HG03565 (cell line): ENCODE measurements around the gene NCAPD3.
"Not testable (repeated sequence)": the region's sequence is repeated elsewhere in the genome, so short reads cannot be mapped to it uniquely, and the experiment has no call there.

Experiments
- ATAC-seq: cut with Tn5 transposase; IDR thresholded peaks from one replicate; pipeline ENCODE4 v1.9.1; 2021; ENCODE audit warnings: mild to moderate bottlenecking, moderate library complexity; ENCODE audit not compliant: unreplicated experiment

The NCAPD3 gene

DNA sequence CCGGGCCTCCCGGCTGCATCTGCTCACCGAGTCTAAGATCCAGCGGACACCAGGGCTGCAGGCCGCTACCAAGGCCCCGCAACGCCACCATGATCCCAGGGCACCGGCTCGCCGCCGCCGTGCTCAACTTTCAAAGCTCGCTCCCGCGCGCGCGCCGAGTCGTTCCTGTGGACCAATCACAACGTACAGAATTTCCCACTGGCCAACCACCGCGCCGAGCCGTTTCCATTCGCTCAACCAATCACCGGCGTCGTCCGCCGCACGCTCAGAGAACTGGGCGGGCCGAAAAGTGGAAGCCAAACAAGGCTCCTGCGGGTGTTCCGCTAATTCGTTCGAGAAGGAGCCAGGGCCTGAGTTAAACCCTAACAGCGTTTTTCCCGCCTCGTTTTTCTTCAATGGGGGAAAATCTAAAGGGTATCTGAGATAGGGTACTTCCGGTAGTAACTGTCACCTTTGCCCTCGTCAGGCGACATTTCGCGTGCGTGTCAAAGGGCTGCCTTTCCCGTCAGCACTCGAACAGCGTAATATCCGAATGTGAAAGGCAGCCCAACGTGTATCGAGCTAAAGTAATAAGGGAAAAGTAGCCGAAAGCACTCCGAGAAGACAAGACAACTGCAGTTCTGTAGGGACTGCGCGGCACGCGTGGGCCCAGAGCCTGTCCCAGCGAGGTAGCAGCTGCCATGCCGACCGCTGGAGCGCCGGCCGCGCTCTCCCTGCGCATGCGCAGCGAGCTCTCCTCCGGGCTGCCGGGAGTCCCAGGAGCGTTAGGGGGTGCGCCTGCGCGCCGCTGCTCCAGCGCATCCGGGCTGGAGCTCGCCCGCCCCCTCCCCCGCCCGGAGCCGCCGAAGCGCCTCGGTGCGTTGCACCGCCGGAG, at the start of gene NCAPD3, which contains the start of gene VPS26B:
Gene NCAPD3, minus strand, starts transcription at position 132 of the 874 bp plus-strand sequence. Its CDS starts 41 bp downstream, at position 91.
Gene VPS26B, plus strand, starts transcription at position 836 of the 874 bp plus-strand sequence. CDS start 452 bp downstream, outside the sequence.
- peak; percentile 60 for ATAC-seq

DNA sequence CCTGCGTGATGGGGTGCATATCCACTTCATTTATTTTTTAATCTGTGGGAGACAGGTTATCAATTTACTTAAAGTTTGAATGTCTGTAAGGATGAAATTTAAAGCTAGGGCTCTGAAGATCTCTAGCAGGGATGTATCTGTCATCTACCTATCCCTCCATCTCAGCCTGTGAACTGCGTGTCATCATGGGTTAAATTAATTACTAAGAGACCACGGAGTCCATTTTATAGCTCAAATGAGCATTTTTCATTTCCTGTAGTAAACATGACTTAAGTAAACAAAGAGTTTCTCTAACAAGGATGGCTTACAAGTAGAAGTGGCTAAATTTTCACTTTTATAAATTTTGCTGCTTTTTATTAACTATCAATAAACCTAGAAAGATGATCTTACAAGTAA, 49.5 kb upstream of the NCAPD3 start:
- no peak for ATAC-seq

GRCh38 chr11:134272381-134273316, 48.9 kb upstream of the NCAPD3 start:
- ATAC-seq, result no peak

- ATAC-seq, result no peak
Measured at GRCh38 chr11:134271978-134272377, 48.2 kb upstream of the NCAPD3 start.

GRCh38 chr11:134270250-134270714, 46.5 kb upstream of the NCAPD3 start:
- no peak for ATAC-seq

GRCh38 chr11:134267966-134268365, 44.2 kb upstream of the NCAPD3 start:
- ATAC-seq, result no peak

DNA sequence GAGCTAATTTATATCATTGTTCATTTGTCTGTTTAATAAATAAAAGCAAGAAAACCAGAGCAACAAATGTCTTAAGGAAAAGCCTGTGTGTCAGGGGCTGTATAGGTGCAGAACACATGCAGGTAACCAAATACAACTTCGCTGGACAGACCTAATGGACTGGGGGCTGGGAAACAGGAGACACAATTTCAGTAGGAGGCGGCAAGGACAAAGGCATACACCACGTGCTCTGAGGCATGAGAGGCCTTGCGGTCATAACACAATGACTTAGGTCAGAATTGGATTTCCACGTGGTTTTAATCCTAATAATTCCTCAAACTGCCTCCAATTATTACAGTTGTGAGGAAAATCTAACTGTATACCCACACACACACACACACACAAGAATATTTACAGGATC, 43.7 kb upstream of the NCAPD3 start:
- no peak for ATAC-seq

GRCh38 chr11:134266841-134267251, 43.1 kb upstream of the NCAPD3 start:
- no peak for ATAC-seq

DNA sequence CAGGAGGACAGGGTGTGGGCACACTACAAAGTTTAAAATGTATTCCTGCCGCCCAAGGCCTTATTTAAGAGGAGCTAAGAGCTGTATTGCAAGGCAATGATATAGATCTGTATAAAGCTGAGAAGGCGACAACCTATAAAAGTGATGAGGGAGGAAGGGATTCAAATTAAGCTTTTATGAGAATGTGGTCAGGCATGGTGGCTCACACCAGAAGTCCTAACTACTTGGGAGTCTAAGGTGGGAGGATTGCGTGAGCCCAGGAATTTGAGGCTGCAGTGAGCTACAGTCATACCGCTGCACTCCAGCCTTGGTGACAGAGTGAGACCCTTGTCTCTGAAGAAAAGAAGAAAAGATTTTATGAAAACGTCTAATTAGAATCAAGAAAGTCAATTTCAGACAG, 42.7 kb upstream of the NCAPD3 start:
- ATAC-seq, result no peak

- ATAC-seq, result no peak
Measured at GRCh38 chr11:134264966-134265764, 41.4 kb upstream of the NCAPD3 start.

DNA sequence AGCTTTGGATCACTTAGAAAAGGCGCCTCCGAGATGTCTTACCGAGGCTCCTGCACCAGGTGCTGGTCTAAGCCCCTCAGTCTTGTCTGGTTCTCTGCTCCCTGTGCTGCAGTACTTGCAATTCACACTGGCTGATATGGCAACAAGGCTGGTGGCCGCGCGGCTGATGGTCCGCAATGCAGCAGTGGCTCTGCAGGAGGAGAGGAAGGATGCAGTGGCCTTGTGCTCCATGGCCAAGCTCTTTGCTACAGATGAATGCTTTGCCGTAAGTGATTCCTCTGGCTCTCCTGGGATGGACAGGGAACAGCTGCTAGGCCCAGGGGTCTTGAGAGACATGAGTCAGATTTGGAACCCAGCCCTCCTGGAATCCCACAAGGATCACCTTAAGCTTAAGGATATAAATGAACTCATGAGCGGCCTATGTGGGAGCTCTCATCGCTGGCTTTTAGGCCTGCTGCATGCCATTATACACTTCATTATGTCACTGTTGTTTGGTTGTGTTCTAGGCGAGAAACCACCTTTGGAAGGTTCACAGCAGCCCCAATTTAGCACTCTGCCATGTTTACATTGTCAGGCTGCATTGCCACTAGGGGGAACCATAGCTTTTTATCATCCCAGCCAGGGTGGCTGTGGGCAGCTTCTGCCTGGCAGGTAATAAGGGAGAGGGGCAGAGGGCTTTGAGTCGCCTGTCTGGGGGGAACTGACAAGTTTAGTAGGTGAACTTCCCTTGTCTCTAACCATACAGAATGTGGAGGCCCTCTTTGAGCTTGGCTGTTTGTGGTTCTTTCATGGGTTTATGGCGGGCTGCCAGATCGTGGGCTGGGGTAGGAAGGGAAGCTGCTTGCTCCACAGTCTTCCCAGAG, 38.1 kb upstream of the NCAPD3 start:
- no peak for ATAC-seq

GRCh38 chr11:134260983-134261382, 37.2 kb upstream of the NCAPD3 start:
- ATAC-seq, result no peak

DNA sequence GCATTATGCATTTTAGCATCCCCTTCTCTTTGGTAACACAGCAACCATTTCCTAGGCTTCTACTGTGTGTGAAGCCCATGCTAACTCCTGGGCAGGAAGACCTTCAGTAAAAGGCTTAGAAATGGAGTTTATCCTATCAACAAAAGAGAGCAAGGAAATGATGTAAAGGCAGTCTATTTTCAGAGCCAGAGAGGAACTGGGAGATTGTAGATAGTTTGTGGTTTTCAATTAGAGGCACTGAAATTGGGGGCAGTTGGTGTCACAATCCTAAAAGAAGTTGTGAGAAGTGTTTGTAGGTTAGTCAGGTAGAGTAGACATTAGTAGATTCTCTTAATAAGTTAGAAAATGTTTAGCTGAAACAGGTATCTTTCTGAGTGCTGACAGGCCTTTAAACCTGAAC, 36.7 kb upstream of the NCAPD3 start:
- no peak for ATAC-seq

- no peak for ATAC-seq
Measured at GRCh38 chr11:134258577-134258976, 34.8 kb upstream of the NCAPD3 start.

DNA sequence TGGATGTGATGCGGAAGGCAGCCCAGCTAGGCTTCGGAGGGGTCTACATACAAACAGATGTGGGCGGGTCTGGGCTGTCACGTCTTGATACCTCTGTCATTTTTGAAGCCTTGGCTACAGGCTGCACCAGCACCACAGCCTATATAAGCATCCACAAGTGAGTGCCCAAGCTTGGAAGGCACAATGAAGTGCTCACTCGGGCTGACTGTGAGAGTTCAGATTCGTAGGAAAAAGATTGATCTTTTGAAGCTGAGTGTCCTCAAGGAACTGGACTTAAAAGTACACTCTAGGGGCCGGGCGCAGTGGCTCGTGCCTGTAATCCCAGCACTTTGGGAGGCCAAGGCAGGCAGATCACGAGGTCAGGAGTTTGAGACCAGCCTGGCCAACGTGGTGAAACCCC, 33.3 kb upstream of the NCAPD3 start:
- ATAC-seq, result no peak

GRCh38 chr11:134255184-134255561, 31.4 kb upstream of the NCAPD3 start:
- not testable (repeated sequence) for ATAC-seq

DNA sequence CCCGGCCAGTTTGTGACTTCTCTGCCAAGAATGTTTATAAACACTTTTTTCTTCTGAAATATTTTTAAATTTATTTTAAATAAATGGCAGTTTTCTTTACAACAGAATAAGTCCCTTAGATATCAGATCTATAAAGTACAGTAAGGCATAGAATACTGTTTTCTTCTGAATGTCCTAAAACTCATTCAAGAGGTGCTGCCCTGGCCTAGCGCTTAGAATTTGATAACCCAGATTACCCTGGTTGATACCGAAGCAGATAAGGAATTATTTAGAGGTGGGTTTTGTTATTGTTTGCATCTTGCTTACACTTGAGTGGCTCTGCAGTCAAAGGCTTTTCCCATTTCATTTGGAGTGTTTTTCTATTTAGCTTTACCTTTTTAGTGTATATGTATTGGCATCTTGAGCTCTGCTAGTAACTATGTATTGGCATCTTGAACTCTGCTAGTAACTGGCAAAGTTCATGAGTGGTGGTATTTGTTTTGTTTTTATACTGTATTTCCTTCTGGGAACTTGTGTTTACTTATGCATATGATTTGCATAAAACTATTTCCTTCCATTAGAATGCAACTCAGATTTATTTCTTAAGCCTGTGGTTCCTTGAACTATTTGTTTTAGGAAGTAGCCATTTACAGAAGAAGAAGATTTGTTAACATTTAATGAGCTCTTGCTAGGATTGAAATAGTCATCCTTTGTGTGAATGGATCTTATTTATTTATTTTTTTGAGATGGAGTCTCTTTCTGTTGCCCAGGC, 30.8 kb upstream of the NCAPD3 start:
- ATAC-seq, result no peak

- peak; percentile 98 for ATAC-seq
Measured at GRCh38 chr11:134253188-134253993, 29.6 kb upstream of the NCAPD3 start, which contains the start of the genes ACAD8 and THYN1. Gene ACAD8, plus strand, starts transcription at chr11:134253568. Its CDS starts 33 bp downstream, at chr11:134253601. Gene THYN1, minus strand, starts transcription at chr11:134253352. Its CDS starts 470 bp downstream, at chr11:134252882.
